Renal cortical epithelial cell (primary cell): ENCODE measurements around the gene CABP4. TPM values are rescaled to one million over a fixed set of nuclear protein-coding genes. Genes with fewer than 3 reads are reported as not detected.

Source experiments
- DNase-seq: peaks from one replicate; pipeline ENCODE4 v3.0.0-alpha.2; 2011; ENCODE audit warnings: low read depth
- total RNA-seq: library from RNA; depleted of rRNA; stranded (reverse); fragments of >200 nt; gene quantifications from 2 replicates; pipeline ENCODE4 v1.2.3, GENCODE V29; 2014

The CABP4 gene
- total RNA-seq, 1 donor from 2014 or later: not detected

DNA sequence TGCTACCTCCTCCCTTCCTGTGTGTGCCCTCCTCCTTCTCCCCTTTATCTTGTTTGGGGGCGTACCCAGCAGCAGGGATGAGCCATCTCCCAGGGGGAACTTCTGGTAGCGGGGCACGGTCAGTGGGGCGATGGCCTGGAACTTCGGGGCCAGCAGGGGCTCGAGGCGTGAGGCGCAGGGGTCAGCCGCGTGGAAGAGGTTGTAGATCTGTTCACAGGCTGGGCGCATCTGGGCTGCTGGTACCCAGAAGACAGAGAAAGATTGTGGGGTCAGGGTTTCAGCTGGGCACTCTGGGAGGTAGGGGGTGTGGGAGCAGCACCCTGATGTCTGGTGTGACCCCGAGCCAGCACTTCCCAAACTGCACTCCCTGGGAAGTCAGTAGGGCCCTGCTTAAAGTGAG, 41.0 kb downstream of the CABP4 start:
- no peak for DNase-seq

DNA sequence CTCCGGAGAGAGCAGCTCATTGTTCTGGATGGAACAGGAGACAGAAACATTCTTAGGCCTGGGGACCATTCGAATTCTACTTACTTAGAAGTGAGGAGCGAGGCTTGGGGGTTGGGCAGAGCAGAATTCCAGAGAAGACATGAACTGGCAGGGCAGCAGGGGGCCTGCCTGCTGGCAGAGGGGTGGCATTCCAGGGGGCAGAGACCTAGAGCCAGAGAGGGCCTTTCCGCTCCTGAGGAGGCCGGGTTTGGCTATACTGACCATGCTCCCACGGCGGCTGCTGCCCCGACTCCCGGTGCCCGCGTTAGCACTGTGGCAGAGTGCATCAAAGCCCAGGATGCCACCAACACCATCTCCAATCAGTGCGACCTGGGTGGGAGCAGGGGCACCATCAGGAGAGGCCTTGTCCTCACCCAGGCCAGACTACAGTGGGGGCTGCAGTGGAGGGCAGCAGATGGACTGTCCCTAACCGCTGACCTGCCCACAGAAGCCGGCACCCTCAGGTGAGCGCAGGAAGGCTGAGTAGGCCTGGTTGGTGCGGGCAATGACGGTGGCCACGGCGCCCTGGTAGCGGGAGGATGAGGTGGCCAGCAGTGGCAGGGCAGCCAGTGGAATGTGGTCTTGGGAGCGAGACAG, 42.6 kb downstream of the CABP4 start:
- no peak for DNase-seq

DNA sequence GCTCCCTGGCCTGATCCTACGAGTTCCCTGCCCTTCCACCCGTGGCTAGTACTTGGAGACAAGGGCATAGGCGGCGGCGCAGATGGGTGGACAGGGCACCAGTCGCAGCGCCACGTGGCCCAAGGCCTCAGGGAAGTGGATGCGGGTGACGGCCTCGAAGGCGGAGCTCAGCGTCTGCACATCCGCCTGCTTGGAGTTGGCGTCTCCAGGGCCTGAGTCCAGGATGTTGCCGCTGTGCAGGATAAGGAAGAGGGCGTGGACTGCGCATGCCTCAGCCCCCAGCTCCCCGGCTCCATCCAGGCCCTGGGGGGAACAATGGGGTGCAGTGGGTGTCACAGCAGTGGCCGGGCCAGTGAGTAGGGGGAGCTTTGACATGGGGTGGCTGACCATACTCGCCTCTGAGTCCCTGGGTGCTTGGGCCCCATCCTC, 43.4 kb downstream of the CABP4 start:
- DNase-seq: no peak

GRCh38 chr11:67499808-67500483, 44.8 kb downstream of the CABP4 start:
- no peak for DNase-seq

- DNase-seq: no peak
These were observed 45.3 kb downstream of the CABP4 start for GRCh38 chr11:67500484-67500821.

- DNase-seq: no peak
These were observed 45.9 kb downstream of the CABP4 start for GRCh38 chr11:67500831-67501715.

DNA sequence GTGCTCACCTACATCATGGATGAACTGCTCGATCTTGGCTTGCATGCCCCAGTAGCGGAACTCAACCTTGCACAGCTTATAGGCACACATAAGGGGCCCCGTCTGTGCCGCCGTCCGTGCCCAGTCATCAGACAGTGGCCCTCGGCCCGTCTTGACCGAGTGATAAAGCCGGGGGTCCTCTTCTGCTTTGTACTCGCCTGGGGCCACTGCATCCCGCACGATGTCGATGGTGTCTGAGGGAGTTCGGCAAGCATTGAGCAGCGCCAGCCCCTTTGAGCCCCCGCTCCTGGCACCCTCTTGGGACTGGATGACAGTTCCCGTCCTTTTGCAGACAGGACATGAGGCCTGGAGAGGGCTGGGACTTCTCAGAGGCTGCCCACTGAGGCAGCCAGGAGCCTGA, 46.7 kb downstream of the CABP4 start:
- no peak for DNase-seq

GRCh38 chr11:67502328-67502979, 47.3 kb downstream of the CABP4 start:
- no peak for DNase-seq

- DNase-seq: no peak
These were observed 48.2 kb downstream of the CABP4 start for GRCh38 chr11:67503119-67504004.

DNA sequence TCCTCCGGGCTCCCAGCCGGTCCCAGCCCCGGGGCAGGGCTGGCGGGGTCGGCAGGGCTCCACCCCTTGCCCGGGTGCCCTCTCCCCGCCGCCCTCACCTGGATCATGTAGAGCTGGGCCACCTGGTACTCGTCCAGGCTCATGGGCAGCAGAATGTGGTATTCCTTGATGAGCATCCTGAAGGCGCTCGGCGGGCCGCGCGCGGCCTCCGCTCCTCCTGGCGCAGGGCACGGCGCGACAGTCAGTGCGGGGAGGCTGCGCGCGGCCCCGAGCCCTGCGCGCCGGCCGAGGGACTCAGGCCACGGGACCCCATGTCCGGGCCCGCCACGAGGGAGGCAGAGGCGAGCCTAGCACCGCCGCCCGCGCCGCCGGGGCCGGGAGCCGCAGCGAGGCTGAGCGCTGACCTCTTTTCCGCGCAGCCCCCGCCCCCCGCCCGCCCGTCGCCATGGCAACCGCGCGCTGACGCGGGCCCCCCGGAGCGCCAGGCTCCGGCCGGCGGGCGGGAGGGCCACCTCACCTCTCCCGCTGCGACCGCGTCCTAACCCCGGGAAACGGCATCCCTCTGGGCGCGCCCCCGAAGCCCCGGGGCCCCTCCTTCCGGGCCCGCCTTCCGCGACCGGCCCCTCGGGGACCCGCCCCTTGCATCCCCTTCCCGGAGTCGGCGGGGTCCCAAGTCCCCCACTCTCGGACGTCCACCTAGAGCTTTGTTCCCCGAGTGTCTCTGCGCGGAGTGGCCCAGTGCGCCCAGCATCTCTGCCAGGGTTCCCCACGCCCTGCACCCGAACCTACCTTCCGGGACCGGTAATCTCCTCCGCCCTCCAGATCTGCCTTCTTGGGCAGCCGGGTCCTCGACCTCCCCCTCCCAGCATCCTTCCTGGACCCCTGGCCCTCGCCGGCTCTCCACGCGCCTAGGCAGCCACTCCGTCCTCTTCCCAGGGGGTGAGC, 49.1 kb downstream of the CABP4 start:
- DNase-seq: no peak

DNA sequence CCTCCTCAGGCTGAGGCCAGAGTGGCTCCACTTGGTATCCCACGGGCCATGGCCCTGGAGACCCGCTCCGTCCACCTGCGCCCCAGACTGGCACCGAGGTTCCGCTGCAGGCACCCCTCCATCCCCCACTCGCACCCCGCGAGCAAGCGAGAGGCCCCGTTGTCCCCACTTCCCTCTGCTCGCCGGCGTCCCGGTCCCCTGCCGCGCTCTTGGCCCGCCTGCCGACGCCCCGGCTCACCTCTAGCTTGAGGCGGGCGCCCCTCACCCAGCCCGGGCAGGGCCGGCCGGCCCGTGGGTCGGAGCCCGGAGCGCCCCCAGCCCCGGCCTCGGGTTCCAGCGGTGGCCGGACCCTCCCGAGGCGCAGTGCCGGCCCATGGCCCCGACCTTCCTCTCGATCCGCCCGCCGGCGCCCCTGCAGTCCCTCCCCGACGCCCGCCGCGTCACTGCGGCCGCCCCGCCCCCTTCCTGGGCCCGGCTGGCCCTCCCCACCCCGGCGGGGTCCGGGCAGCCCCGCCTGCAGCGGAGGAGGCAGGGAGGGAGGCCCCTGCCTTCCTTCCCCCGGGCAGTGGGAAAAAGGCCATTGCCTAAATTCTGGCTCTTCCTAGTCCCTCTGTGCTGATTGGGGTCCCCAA, 49.9 kb downstream of the CABP4 start, which contains the start of gene PITPNM1:
Gene PITPNM1 (minus strand): TSS at position 414 of the 632 bp plus-strand sequence. CDS start 1,183 bp downstream, outside the sequence.
- peak; percentile 19 for DNase-seq

DNA sequence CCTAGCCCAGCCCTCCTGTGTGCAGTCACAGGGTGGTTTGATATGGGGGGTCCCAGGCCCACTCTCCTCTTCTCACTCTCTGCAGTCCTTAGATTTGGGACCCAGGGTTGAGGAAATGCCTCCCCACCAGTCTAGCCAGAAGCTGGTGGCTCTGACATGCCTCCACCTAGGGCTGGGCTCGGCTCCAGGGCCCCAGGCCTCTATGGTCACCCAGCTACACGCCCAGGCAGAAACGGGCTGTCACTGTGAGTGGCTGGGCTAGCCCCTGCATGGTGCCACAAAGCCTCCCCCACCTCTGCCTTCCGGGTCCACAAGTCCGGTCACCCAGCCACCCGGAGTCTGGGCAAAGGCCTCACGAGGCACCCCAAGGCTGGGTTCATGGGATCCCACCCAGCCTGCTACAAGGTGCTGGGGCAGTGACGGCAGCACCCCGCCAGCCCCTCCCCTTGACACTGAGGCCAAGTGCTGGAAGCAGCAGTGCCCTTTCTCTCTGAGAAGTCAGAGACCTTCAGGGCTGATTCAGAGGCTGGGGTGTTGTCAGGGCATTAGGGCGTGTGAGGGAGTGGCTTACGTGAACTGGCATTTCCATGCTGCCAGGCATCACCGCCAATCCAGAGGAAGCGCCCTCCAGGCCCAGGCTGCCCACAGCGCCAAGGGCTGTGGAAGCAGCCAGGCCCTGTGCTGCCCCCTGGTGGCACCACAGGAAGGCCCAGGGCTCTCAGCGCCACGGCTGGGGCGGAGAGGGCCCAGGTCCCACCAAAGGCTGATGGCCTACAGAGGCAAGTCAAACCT, 50.6 kb downstream of the CABP4 start:
- peak; percentile 98 for DNase-seq

DNA sequence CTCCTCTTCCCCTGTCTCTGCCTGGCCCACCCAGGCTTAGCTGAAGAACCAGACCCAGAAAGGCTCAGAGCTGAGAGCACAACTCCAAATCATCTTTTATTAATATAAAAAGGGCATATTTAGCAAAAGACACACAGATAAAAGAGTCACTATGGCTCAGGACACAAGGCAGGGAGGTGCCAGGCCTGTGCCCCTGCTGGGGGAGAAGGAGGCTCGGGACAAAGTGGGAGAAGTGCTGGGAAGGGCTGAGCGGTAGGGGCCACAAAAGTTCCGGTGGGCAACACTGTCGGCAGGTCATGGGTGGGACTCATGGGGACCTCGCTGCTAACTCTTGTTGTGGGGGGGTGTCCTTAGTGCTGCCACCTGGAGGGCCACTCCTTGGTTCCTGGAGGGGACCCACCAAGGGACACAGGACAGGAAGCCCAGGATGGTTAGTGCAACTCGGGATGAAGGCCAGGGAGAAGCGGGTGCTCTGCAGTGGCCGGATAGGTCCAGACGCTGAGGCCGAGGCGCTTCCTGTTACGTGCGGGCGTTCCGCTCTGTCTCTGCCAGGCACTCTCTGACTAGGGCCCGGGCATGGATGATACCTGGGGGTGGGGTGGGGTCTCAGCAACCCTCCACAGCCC, 51.4 kb downstream of the CABP4 start:
- no peak for DNase-seq

DNA sequence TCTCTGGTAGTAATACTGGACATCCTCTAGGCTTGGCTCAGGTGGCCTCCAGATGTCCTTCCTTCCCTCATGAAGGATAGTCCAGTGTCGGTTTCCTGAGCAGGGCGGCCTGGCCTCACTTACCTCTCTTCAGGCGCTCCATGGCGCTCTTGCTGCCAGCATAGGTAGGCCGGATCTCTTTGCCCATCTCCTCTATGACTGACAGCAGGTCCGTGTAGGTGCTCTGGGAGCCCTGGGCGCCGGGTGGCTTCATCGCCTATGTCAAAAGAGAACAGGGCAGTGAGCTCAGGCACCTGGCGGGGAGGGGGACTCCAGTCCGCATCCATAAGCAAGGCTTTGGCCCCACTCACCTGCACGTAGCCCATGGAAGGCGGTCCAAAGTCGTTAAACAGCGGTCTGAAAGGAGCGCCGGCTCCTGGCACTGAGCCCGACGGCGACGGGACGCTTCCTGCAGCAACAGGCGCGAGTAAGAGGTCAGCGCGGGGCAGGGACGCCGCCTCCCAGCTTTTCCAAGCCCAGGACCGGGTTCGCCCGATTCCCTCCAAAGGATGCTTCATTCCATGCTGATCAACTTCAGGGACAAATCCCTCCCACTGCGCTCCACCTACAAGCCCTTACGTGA, 52.2 kb downstream of the CABP4 start:
- DNase-seq: peak; percentile 61

- DNase-seq: peak; percentile 96
These were observed 52.8 kb downstream of the CABP4 start, which contains the start of gene CDK2AP2 for GRCh38 chr11:67507864-67508485. Gene CDK2AP2, minus strand, starts transcription at chr11:67508162. Its CDS starts 80 bp downstream, at chr11:67508082.

- DNase-seq: peak; percentile 85
These were observed 53.5 kb downstream of the CABP4 start for GRCh38 chr11:67508486-67509121.

DNA sequence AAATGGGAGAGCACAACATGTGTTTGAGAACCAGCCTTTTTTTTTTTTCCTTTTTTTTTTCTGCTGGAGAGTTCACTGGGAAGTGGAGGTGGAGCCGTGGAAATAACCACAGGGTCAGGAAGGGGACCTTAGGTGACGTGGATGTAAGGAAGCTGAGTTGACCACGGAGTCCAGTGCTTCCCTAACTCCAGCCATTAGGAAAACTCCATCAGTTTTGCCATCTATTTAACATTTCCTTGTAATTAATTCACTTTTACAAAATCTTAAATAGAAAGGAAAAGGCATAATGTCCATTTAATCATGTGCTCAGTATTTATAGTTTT, 54.8 kb downstream of the CABP4 start:
- DNase-seq: no peak
